ENCODE results near the gene ITPR3. TPM values are rescaled to one million over a fixed set of nuclear protein-coding genes. Genes with fewer than 3 reads are reported as not detected.

ITPR3 gene
- polyA plus RNA-seq, 1 donor, result 49.6 TPM

DNA sequence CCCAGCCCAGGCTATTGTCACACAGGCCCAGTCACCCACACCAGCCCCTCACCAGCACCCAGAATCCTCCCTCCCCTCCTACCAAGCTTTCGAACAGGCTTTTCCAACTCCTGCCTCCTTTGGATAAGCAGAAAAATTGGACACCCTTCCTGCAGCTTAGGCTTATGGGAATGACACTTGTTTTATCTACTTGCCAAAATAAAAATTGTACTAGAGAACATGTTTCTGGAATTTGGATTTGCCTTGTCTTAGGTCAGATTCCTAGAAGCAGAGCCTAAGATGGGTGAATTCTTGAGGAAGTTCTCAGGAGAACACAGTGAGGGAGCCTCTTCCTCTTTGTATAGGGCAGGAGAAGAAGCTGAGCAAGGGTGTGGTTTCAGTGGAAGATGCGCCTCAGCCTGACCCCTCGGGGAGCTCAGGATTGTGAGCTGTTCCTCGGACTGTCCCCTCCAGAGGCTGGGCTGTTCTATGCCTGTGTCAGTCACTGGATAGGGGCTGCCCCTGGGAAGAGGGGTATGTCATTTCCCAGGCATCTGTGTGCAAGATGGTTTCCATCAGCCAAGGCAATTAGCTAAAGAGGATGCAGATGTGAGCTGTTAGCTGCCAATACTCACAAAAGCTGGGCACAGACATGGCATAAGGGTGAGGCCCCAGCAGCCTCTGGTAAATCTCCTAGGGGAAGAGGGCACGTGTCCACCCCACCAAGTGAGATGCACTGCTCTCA is 33.9 kb downstream of the ITPR3 start:
- H3K27ac ChIP-seq (ENCODE audit: low read length), result no peak overlapping the region
- no peak for DNase-seq
- no CpG with 5 or more reads among the region's 5 CpGs for WGBS (ENCODE audit: insufficient coverage, low lambda C conversion rate)
- no peak overlapping the region for H3K4me3 ChIP-seq (ENCODE audit: low read length)
- no peaks in the 10 kb centered on the region for H3K4me1 ChIP-seq (ENCODE audit: control insufficient read depth, insufficient read depth, low read length)
- H3K27me3 ChIP-seq (ENCODE audit: control insufficient read depth, insufficient read depth, low read length), result no peaks in the 10 kb centered on the region
- peaks cover 62% of the 10 kb centered on the region for H3K36me3 ChIP-seq (ENCODE audit: control insufficient read depth, insufficient read depth, low read length)
- H3K9me3 ChIP-seq (ENCODE audit: control insufficient read depth, low read depth, low read length), result no peaks in the 10 kb centered on the region

DNA sequence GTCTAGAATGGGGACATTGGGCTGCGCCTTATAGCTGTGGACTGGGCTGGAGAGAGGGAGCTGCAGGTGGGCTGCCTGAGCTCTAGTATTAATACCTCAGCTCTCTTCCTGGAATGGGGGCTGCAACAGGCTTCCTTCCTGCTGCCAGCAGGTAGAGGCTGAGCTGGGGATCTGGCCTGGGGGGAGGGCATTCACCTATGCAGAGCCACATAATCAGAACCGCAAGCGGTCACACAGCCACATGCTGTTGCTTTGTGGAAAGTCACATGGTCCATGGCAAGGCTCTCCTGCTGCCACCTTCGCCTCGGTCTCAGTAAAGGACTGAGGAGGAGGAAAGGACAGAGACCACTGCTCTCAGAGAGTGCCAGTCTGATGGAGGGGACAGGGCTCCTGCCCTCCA is 35.7 kb downstream of the ITPR3 start:
- Histone ChIP-seq H3K27ac (ENCODE audit: low read length) (no peak overlapping the region), H3K36me3 (ENCODE audit: control insufficient read depth, insufficient read depth, low read length) (peaks cover 69% of the 10 kb centered on the region)

DNA sequence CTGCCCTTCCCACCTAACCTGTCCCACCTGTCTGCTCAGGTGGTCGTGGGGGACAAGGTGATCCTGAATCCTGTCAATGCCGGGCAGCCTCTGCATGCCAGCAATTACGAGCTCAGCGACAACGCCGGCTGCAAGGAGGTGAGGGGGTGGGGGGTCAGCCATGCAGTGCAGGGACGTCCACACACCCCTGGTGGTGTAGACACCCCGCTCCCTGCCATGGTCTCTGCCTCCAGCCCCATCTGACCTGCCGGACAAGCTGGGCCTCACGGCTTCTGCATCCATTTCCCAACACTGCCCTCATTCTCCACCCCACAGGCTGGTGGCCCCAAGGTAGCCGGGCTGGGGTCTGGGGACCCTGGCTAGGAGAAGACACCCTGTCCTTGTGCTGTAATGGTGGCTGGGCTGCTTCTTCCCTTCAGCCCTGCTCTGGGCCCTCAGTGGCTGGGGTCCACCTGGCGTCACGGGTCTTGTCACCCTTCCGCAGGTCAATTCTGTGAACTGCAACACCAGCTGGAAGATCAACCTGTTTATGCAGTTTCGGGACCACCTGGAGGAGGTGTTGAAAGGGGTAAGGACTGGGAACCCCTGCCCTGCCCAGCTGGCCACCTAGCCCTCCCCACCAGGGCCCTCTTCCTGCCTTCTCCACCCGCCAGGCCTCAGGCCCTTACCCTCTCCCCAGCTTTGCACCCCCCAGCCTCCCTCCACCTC is 38.0 kb downstream of the ITPR3 start:
- no peak overlapping the region for H3K4me3 ChIP-seq (ENCODE audit: low read length)
- no CpG with 5 or more reads among the region's 16 CpGs for WGBS (ENCODE audit: insufficient coverage, low lambda C conversion rate)
- H3K27me3 ChIP-seq (ENCODE audit: control insufficient read depth, insufficient read depth, low read length), result no peaks in the 10 kb centered on the region
- no peak for DNase-seq
- H3K4me1 ChIP-seq (ENCODE audit: control insufficient read depth, insufficient read depth, low read length), result no peaks in the 10 kb centered on the region
- no peaks in the 10 kb centered on the region for H3K9me3 ChIP-seq (ENCODE audit: control insufficient read depth, low read depth, low read length)
- no peak overlapping the region for H3K27ac ChIP-seq (ENCODE audit: low read length)
- peaks cover 81% of the 10 kb centered on the region for H3K36me3 ChIP-seq (ENCODE audit: control insufficient read depth, insufficient read depth, low read length)

More for the DNA sequence above, 35.7 kb downstream of the ITPR3 start:
- no peak for DNase-seq
- H3K27me3 ChIP-seq (ENCODE audit: control insufficient read depth, insufficient read depth, low read length), result no peaks in the 10 kb centered on the region
- no peak overlapping the region for H3K4me3 ChIP-seq (ENCODE audit: low read length)
- no CpG with 5 or more reads among the region's 5 CpGs for whole genome bisulfite sequencing (ENCODE audit: insufficient coverage, low lambda C conversion rate)
- no peaks in the 10 kb centered on the region for H3K9me3 ChIP-seq (ENCODE audit: control insufficient read depth, low read depth, low read length)
- H3K4me1 ChIP-seq (ENCODE audit: control insufficient read depth, insufficient read depth, low read length), result no peaks in the 10 kb centered on the region

DNA sequence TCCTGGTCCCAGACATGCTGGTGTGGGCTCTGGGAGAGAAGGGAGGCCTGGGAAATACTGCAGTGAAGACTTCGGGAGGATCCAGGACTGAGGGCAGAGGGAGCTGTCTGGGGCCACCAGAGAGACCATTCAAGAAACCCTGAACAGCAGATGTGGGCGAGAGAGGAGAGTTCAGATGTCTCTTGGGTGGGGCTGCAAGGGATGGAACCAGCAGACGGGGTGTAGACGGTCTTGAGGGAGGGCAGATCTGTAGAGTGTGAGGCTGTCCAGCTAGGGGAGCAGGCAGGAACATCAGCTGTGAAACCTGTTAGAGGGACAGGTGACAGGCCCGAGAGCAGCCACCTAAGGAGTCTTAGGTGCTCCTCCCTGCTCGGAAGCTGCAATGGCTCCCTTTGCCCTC is 38.9 kb downstream of the ITPR3 start:
- H3K36me3 ChIP-seq (ENCODE audit: control insufficient read depth, insufficient read depth, low read length), result peaks cover 84% of the 10 kb centered on the region
- no peak overlapping the region for H3K4me3 ChIP-seq (ENCODE audit: low read length)
- DNase-seq, result no peak
- no peaks in the 10 kb centered on the region for H3K27me3 ChIP-seq (ENCODE audit: control insufficient read depth, insufficient read depth, low read length)
- no peaks in the 10 kb centered on the region for H3K9me3 ChIP-seq (ENCODE audit: control insufficient read depth, low read depth, low read length)
- WGBS (ENCODE audit: insufficient coverage, low lambda C conversion rate), result 100% methylated on average over 1 of the region's 6 CpGs
- no peaks in the 10 kb centered on the region for H3K4me1 ChIP-seq (ENCODE audit: control insufficient read depth, insufficient read depth, low read length)
- no peak overlapping the region for H3K27ac ChIP-seq (ENCODE audit: low read length)

DNA sequence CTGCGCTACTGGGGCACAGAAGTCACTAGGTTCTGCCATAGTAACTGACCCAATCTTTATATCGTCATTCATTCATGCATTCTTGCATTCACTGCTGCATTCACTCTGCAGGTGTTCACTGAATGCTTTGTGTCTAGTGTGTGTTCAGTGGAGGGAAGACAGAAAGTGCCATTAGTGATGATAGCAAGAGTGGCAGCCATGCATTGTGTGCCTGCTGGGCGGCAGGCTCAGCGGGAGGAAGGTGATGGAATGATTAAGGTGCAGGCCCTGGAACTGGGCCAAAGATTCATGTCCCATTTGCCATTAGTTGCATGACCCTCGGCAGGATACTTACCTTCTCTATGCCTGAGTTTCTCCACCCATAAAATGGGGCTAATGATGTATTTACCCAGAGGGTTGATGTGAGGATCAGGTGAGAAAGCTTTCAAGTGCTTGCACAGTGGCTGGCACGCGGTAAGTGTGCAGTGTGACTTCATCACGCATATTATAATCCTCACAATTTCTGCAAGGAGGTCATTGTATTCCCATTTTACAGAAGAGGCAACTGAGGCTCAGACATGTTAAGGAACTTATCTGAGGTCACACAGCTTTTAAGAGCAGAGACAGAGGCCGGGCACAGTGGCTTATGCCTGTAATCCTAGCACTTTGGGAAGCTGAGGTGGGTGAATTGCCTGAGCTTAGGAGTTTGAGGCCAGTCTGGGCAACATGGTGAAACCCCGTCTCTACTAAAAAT is 40.1 kb downstream of the ITPR3 start:
- H3K36me3 ChIP-seq (ENCODE audit: control insufficient read depth, insufficient read depth, low read length), result peaks cover 85% of the 10 kb centered on the region

DNA sequence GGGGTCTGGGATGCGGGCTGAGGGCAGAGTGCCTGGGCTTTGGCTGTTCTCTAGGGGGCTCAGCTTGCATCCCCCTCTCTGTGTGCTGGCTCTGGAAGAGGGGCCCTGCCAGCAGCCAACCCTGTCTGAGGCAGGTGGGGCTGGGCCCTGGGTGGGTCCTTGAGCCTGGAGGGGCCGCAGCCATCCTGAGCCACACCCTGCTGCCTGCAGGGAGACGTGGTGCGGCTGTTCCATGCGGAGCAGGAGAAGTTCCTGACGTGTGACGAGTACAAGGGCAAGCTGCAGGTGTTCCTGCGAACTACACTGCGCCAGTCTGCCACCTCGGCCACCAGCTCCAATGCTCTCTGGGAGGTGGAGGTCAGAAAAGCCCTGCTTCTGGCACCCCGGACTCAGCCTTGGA is 41.2 kb downstream of the ITPR3 start:
- peaks cover 85% of the 10 kb centered on the region for H3K36me3 ChIP-seq (ENCODE audit: control insufficient read depth, insufficient read depth, low read length)

More for the DNA sequence above, 40.1 kb downstream of the ITPR3 start:
- Histone ChIP-seq H3K4me3 (ENCODE audit: low read length) (no peak overlapping the region), H3K27ac (ENCODE audit: low read length) (no peak overlapping the region), H3K4me1 (ENCODE audit: control insufficient read depth, insufficient read depth, low read length) (no peaks in the 10 kb centered on the region), H3K27me3 (ENCODE audit: control insufficient read depth, insufficient read depth, low read length) (no peaks in the 10 kb centered on the region), H3K9me3 (ENCODE audit: control insufficient read depth, low read depth, low read length) (no peaks in the 10 kb centered on the region)
- WGBS (ENCODE audit: insufficient coverage, low lambda C conversion rate), result no CpG with 5 or more reads among the region's 10 CpGs
- DNase-seq, result no peak

DNA sequence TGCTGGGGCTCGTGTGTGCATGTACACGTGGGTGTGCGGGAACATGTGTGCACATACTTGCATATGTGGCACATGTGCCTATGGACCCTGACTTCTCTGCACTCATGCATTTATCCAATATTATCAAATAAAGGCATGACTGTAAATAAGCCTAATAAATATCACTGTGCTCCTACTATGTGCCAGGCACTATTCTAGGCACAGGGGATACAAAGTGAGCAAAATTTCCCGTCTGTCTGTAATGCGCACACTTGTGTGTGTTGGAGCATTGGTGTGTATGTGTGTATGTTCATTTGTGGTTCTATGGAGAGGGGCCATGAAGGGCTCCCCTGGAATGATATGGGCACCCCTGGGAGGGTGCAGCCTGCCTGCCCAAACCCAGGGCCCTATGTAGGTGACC is 41.9 kb downstream of the ITPR3 start:
- Histone ChIP-seq H3K4me1 (ENCODE audit: control insufficient read depth, insufficient read depth, low read length) (no peaks in the 10 kb centered on the region), H3K36me3 (ENCODE audit: control insufficient read depth, insufficient read depth, low read length) (peaks cover 87% of the 10 kb centered on the region), H3K9me3 (ENCODE audit: control insufficient read depth, low read depth, low read length) (no peaks in the 10 kb centered on the region), H3K4me3 (ENCODE audit: low read length) (no peak overlapping the region), H3K27ac (ENCODE audit: low read length) (no peak overlapping the region), H3K27me3 (ENCODE audit: control insufficient read depth, insufficient read depth, low read length) (no peaks in the 10 kb centered on the region)
- no CpG with 5 or more reads among the region's 5 CpGs for WGBS (ENCODE audit: insufficient coverage, low lambda C conversion rate)
- DNase-seq, result no peak

More for the DNA sequence above, 41.2 kb downstream of the ITPR3 start:
- Histone ChIP-seq H3K9me3 (ENCODE audit: control insufficient read depth, low read depth, low read length) (no peaks in the 10 kb centered on the region), H3K27me3 (ENCODE audit: control insufficient read depth, insufficient read depth, low read length) (no peaks in the 10 kb centered on the region), H3K4me3 (ENCODE audit: low read length) (no peak overlapping the region), H3K4me1 (ENCODE audit: control insufficient read depth, insufficient read depth, low read length) (no peaks in the 10 kb centered on the region), H3K27ac (ENCODE audit: low read length) (no peak overlapping the region)
- whole genome bisulfite sequencing (ENCODE audit: insufficient coverage, low lambda C conversion rate), result no CpG with 5 or more reads among the region's 11 CpGs
- DNase-seq, result no peak

DNA sequence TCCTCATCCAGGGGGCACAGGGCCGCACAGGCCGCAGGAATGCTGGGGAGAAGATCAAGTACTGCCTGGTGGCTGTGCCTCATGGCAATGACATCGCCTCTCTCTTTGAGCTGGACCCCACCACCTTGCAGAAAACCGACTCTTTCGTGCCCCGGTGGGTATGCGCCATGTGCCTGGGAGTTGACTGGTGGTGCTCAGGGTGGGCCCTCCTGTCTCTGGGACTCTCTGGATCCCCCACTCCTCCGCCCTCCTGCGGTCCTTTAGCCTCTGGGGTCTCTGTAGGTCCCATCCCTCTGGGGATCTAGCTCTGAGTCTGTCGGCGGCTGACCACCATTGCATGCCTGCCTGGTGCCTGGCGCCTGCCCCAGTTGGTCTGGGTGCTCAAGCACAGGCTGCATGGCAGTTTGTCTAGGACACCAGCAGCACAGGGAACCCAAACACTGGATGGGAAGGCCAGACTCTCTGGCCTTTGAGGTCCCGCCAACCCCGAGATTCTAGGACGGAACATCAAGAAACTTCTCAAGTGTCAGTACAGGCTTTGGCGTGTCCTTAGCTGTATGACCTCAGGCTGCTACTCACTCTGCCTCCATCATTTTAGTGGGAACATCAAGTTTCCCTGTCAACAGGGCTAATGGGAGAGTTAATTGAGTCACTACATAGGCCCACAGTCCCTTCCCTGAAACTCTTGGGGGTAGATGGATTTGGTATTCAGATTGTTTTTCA is 42.8 kb downstream of the ITPR3 start:
- WGBS (ENCODE audit: insufficient coverage, low lambda C conversion rate), result no CpG with 5 or more reads among the region's 16 CpGs
- no peaks in the 10 kb centered on the region for H3K27me3 ChIP-seq (ENCODE audit: control insufficient read depth, insufficient read depth, low read length)

DNA sequence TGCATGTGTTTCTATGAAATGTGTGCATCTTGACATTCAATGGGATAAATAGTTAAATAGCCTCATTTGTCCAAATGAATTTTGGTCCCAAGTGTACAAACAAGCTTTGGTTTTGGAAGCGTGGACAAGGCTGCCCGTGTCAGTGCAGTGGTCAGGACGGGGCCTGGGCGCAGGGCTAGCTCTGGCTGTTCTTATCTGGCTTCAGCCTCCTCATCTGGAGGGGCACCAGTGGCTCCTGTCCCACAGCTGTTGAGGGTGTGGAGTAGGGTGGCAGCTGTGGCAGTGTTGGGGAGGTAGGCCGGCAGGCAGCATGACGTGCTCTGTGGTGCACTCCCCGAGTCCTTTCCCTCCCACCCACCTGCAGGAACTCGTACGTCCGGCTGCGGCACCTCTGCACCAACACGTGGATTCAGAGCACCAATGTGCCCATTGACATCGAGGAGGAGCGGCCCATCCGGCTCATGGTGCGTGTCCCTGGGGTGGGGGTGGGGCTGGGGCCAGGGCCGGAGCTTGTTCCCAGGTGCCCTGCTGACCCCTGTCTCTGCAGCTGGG is 43.5 kb downstream of the ITPR3 start:
- H3K4me3 ChIP-seq (ENCODE audit: low read length), result no peak overlapping the region
- peaks cover 87% of the 10 kb centered on the region for H3K36me3 ChIP-seq (ENCODE audit: control insufficient read depth, insufficient read depth, low read length)
- DNase-seq, result no peak
- WGBS (ENCODE audit: insufficient coverage, low lambda C conversion rate), result no CpG with 5 or more reads among the region's 17 CpGs
- no peak overlapping the region for H3K27ac ChIP-seq (ENCODE audit: low read length)
- no peaks in the 10 kb centered on the region for H3K27me3 ChIP-seq (ENCODE audit: control insufficient read depth, insufficient read depth, low read length)
- H3K9me3 ChIP-seq (ENCODE audit: control insufficient read depth, low read depth, low read length), result no peaks in the 10 kb centered on the region
- no peaks in the 10 kb centered on the region for H3K4me1 ChIP-seq (ENCODE audit: control insufficient read depth, insufficient read depth, low read length)

More for the DNA sequence above, 42.8 kb downstream of the ITPR3 start:
- no peak overlapping the region for H3K27ac ChIP-seq (ENCODE audit: low read length)
- no peak for DNase-seq
- no peaks in the 10 kb centered on the region for H3K9me3 ChIP-seq (ENCODE audit: control insufficient read depth, low read depth, low read length)
- H3K4me3 ChIP-seq (ENCODE audit: low read length), result no peak overlapping the region
- peaks cover 87% of the 10 kb centered on the region for H3K36me3 ChIP-seq (ENCODE audit: control insufficient read depth, insufficient read depth, low read length)
- no peaks in the 10 kb centered on the region for H3K4me1 ChIP-seq (ENCODE audit: control insufficient read depth, insufficient read depth, low read length)

DNA sequence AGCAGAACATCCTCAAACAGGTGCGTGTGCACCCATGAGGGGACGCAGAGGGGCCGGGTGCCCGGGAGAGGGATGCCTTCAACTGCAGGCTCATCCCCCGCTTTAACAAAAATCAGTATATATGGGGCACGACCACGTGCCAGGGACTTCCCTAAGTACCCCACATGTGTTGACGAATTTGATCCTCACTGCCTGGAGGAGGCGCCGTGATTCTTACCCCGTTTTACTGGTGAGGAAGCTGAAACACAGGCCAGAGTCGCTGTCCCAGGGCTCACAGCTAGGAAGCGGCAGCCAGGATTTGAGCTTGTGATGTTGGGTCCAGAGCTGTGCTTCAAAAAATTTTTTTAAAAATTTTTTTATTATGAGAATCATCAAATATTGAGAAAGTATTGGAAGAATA is 44.8 kb downstream of the ITPR3 start:
- no CpG with 5 or more reads among the region's 13 CpGs for WGBS (ENCODE audit: insufficient coverage, low lambda C conversion rate)
- H3K36me3 ChIP-seq (ENCODE audit: control insufficient read depth, insufficient read depth, low read length), result peaks cover 93% of the 10 kb centered on the region
- no peaks in the 10 kb centered on the region for H3K4me1 ChIP-seq (ENCODE audit: control insufficient read depth, insufficient read depth, low read length)

More for the DNA sequence above, 44.8 kb downstream of the ITPR3 start:
- H3K27me3 ChIP-seq (ENCODE audit: control insufficient read depth, insufficient read depth, low read length), result no peaks in the 10 kb centered on the region
- DNase-seq, result no peak
- no peak overlapping the region for H3K27ac ChIP-seq (ENCODE audit: low read length)
- no peak overlapping the region for H3K4me3 ChIP-seq (ENCODE audit: low read length)
- no peaks in the 10 kb centered on the region for H3K9me3 ChIP-seq (ENCODE audit: control insufficient read depth, low read depth, low read length)

Data from large intestine (tissue), 3 donors.